22Rv1 (cell line): ENCODE measurements around the gene HFM1.

Experiments used
- H3K27ac ChIP-seq: fragments of 450-650 bp; 2 replicates; pipeline ENCODE4 v1.5.1; 2017
- ZFX ChIP-seq: fragments of 450-650 bp; IDR thresholded peaks from 2 replicates; pipeline ENCODE4 v1.6.1; 2017; ENCODE audit warnings: antibody characterized with exemption, borderline replicate concordance
- TF ChIP-seq, protein P1 (sequence below): fragments of 450-650 bp; IDR thresholded peaks from 2 replicates; pipeline ENCODE4 v1.5.1; 2017; ENCODE audit warnings: mild to moderate bottlenecking

The HFM1 gene

DNA sequence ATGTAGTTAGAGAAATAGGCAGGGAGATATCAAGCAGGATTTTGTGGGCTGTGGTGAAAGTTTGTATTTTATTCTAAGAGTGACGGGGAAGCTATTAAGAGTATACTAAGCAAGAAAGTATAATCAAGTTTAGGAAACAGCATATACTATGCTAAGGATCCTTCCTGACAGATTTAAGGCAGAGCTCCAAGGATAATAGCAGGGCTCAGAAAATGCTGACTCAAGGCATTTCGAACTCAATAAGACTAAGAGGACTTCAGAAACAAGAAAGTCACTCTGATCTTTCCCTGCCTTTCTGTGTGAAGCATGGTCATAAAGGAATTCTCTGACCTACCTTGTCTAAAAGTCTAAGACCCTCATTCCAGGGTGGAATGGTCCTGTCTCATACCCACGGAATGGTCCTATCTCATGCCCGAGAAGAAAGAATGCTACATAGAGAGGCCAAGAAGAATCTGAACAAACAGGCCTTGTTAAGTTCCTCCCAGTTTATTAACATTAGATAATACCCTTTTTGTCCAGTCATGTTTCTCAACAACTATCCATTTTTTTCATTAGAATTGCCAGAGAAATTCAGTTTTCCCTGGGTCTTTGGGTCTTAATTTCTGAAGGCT, 59.1 kb downstream of the HFM1 start:
- no peak overlapping the region for H3K27ac ChIP-seq

DNA sequence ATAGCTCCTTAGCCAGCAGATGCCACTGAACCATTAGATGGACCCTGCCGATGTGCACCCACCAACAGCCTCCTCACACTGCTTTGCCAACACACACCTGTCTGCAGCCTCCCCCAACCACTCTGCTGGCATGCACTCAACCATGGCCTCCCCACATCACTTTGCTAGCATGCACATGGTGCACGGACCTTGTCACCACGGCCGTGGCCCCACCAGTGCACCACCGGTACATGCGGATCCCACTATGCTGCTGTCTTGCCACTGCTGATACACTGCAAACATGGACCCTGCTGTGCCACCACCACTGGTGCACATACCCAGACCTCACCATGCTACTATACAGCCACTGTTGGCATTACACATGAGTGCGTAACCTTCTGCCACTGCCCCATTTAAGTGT, 66.1 kb downstream of the HFM1 start:
- TF ChIP-seq ZFX = no peak
- TF ChIP-seq, protein P1, sequence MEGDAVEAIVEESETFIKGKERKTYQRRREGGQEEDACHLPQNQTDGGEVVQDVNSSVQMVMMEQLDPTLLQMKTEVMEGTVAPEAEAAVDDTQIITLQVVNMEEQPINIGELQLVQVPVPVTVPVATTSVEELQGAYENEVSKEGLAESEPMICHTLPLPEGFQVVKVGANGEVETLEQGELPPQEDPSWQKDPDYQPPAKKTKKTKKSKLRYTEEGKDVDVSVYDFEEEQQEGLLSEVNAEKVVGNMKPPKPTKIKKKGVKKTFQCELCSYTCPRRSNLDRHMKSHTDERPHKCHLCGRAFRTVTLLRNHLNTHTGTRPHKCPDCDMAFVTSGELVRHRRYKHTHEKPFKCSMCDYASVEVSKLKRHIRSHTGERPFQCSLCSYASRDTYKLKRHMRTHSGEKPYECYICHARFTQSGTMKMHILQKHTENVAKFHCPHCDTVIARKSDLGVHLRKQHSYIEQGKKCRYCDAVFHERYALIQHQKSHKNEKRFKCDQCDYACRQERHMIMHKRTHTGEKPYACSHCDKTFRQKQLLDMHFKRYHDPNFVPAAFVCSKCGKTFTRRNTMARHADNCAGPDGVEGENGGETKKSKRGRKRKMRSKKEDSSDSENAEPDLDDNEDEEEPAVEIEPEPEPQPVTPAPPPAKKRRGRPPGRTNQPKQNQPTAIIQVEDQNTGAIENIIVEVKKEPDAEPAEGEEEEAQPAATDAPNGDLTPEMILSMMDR = no peak
- no peak overlapping the region for H3K27ac ChIP-seq

More for the DNA sequence above, 59.1 kb downstream of the HFM1 start:
- TF ChIP-seq, protein P1 = no peak
- TF ChIP-seq ZFX = no peak

DNA sequence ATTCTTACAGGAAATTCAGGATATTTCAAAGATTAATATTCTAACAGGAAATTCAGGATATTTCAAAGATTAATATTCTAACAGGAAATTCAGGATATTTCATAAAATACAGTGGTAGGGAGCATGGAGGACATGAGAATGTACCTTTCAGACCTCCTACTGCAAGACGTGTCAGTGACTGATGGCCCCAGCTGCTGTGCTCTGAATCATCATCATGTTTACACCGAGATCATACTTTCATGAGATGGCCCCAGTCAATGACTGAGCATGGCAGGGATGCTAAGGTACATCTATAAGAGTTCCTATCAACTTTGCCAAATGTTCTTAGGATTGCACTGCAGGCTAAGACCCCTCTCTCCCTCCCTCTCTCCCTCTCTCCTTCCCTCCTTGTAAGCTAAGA, 69.0 kb downstream of the HFM1 start:
- TF ChIP-seq, protein P1 = no peak
- TF ChIP-seq ZFX = no peak
- no peak overlapping the region for H3K27ac ChIP-seq

DNA sequence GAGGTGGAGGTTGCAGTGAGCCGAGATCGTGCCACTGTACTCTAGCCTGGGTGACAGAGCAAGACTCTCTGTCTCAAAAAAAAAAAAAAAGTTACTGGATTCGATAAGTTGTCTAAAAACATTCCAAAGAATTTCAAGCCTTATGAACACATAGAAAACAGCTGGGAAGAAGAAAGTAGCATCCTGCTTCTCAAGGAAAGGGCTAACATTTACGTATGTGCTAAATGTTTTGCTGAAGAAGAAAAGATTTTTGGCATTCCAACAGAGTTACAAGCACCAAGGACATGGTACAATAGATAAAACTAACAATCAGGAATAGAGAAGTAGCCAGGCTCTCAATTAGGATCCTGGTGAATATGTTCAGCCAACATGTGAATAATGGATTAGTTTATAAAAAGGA, 69.8 kb downstream of the HFM1 start:
- TF ChIP-seq, protein P1 = no peak
- no peak for TF ChIP-seq ZFX
- H3K27ac ChIP-seq = no peak overlapping the region

DNA sequence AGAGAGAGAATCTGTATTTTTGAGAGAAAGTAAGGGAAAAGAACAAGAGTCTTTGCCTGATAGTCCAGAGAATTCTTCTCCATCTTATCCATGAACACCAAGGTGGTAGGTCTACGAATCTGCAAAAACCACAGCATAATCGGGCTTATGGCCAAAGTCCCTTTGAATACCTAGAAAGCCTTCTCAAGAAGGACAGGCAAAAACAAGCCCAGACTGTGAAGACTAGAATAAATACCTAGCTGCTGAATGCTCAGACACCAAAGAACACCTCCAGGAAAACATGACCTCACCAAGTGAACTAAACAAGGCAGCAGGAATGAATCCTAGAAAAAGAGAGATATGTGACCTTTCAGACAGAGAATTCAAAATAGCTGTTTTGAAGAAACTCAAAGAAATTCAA, 79.2 kb downstream of the HFM1 start:
- H3K27ac ChIP-seq = no peak overlapping the region
- TF ChIP-seq, protein P1 = no peak
- TF ChIP-seq ZFX = no peak

DNA sequence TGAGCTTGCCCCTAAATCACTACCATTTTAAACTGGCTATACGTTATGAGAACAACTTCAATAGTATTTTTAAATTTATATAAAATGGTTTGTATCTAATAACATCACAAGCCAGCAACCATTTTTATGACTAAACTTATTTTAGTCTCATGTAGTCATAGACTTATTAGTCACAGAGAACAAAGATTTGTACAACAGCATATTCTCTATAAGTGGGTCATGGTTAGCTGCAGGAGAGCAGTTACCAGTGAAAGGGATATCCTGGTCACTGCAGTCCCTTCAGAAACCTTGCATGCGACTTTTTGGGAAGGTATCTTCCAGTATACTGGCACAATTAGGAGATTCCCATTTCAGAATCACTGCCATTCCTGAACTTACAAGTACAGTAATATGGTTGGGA, 90.0 kb downstream of the HFM1 start:
- H3K27ac ChIP-seq = no peak overlapping the region
- TF ChIP-seq, protein P1 = no peak
- TF ChIP-seq ZFX = no peak

DNA sequence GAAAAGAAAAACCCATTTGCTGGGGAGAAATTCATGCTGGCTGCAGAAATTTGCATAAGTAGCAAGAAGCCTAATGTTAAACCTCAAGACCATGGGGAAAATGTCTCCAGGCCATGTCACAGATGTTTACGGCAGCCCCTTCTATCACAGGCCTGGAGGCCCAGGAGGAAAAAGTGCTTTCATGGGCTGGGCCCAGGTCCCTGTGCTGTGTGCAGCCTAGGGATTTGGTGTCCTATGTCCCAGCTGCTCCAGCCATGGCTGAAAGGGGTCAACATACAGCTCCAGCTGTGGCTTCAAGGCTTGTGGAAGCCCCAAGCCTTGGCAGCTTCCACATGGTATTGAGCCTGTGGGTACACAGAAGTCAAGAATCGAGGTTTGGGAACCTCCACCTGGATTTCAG, 93.0 kb downstream of the HFM1 start:
- TF ChIP-seq ZFX = no peak
- TF ChIP-seq, protein P1 = no peak
- no peak overlapping the region for H3K27ac ChIP-seq
